KG1 (cell line): ENCODE measurements around the gene ACSF3.

Experiments used
- DNase-seq: peaks from one replicate; lab custom pipeline; 2025; lab: John Stamatoyannopoulos, UW

Gene ACSF3

GRCh38 chr16:89093602-89094251 lies at the start of gene ACSF3:
ACSF3 (plus strand) TSS chr16:89093852; CDS start chr16:89100682, 6,830 bp downstream.
- DNase-seq = peak; percentile 48

DNA sequence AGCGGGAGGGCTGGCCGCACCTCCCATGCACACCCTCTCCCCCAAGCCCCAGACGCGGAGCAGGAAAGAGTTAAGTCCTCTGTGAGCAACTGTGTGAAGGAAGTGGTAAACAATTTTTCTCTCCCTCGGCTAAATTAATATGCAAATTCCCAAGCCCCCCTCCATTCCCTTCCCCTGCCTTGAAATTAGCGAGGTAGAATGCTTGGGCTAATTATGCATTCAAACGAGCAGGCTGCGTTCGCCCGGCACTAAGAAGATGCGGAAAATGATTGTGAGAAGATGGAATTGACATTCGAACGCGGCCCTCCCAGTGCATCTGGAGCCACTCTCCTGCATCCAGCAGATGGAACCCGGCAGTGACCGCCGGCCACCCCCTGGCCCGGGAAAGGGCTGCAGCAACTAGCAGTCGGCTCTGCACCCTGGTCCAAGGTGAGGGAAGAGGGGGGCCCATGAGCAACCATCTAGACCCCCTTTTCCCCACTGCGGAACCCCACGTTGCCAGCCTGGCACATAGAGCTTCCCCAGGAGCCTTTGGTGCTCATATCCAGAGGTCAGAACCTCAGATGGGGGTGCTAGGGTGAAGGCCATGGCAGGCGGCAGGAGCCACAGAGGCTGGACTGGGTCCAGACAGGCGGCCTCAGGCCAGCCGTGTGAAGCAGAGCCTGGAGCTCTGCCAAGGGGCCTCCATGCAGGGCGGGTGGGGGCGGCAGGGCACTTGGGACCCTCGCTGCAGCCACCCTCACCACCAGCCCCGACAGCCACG lies 49.1 kb upstream of the ACSF3 start:
- no peak for DNase-seq

DNA sequence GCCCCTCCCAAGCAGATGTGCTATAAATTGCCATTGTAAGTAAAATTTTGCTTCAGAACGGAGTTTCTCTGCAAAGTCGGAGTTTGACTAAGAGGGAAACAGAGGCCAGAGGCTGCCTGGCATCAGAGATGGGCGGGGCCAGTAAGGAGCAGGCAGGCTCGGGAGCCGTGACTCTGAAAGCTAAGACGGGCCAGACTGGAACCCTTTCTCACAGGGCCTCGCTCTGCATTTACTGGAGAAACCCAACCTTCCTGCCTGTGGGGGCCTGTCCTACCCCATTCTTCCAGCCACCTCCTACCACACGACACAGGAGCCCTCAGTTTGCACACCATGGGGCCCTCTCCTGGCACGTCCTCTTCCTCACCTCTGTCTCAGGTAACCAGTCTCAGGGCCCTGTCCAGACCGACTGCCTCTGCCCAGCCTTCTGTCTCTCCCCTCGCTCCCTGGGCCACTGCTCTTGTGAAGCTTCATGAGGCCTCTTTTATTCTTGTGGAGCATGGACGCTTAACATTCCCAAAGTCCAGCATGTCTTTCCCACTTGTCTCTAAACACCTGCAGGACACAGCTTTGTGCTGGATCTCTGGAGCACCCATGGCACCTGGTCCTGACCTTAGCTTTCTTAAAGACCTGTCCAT lies 48.4 kb upstream of the ACSF3 start:
- no peak for DNase-seq

DNA sequence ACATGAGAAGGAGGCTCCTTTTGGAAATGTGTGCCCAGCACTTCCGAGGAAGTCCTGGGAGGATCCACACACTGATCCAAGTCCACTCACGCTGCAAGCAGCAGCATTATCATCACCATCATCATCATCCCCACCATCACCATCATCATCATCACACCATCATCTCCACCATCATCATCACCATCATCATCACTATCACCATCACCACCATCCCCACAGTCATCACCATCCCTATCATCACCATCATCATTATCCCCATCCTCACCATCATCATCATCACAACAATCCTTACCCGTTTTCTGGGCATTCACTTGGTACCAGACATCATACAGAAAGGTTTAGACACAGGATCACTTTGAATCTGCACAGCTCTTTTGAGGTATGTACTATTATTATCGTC lies 47.8 kb upstream of the ACSF3 start:
- DNase-seq = no peak

DNA sequence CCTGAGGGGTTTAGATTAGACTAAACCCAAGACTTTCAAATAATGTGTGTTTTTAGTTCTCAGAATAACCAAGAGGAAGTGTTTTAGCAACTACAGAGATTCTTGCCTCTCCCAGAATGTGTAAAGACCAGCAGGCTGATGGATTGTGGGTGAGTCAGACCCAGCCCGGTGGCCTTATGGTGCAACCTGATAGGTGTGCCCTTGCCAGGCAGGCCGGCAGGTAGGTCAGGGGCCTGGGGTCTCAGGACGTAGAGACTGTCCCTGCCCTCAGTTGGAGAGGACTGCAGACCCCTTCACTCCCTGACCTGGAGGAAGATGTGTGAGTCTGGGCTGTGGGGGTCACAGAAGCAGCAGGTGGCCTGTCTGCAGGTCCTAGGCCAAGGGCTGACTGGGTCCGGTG lies 47.2 kb upstream of the ACSF3 start:
- no peak for DNase-seq

DNA sequence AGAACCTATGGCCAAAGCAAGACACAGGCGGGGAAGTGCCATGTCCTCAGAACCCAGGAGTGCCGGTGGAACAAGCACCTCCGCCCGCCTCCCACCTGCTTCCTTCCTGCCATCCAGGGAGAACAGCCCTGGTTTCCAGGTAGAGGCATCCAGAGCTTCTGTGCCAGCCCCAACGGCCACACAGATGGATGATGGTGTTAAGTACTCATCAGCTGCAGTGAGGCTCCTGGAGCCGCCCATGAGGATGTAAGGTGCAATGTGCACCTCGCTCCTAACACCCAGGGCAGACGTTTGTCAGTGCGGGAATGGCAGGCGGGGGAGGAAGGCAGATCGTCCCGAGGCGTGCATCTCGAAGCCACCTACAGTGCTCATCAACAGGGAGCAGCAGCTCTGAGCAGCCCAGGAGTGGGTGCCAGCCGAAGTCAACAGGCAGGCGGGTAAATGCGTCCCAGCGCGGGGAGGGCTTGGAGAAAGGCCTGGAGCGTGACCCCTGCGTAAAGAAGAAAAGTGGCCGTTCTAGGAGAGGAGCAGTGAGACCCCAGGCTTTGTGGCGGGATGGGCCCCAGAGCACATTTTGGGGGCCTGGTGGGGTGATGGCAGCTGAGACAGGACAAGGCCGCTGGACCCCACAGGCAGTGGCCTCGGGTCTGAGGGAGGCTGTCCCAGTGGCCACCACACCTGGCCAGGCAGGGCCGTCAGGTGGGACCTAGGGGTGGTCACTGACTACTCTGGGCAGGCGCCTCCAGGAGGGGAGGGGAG lies 46.1 kb upstream of the ACSF3 start:
- DNase-seq = no peak

GRCh38 chr16:89048090-89048725 lies 45.4 kb upstream of the ACSF3 start:
- no peak for DNase-seq

DNA sequence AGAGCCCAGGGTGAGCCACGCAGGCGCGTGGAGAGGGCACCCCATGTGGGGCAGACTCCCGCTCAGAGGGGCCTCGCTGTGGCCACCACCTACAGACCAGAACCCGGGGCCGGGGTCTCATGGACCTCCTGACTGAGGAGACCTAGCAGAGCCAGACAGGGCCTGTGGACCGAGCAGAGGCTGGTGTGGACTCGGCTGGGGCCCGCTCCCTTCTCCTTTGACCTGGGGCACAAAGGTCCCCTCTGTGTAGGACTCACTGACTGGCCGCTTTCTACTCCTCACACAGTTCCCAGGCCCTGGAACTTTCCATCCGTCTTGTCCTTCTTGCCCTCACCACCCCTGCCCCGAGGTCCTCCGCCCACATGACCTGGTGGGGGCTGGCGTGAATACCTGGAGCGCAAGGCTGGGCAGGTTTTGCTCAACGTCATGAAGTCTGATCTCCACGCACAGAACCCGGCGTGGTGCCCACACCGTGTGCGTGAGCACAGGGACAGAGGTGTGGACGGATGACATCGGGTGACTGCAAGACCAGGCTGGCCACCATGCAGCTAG lies 44.7 kb upstream of the ACSF3 start:
- no peak for DNase-seq

DNA sequence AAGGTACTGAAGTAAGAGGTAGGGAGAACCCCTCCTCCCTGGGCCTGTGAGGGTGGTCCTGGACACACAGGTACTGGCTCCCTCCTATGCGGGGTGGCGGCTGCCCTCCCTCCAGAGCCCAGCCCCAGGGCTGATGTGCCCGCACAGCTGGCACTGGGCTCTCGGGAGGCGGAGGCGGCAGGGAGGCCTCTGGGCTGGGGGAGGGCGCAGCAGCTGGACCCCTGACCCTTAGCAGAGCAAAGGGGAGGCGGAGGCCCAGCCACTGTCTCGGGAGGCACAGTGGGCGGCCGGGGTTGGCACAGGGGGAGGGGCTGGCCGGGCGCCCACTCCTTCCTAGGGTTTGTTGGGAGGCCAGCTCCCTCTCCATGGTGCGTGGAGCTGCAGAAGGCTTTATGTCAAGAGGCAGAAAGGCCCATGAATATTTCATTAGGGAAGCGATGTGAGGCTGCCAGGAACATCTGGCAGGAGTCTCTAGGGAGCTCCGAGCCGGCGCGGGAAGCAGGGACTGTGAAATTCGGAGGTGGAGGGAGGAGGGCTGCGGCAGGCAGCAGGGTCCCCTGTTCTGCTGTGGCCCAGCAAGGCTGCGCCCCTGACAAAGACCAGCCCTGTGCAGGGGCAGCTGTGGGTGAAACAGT lies 44.1 kb upstream of the ACSF3 start:
- DNase-seq = no peak

DNA sequence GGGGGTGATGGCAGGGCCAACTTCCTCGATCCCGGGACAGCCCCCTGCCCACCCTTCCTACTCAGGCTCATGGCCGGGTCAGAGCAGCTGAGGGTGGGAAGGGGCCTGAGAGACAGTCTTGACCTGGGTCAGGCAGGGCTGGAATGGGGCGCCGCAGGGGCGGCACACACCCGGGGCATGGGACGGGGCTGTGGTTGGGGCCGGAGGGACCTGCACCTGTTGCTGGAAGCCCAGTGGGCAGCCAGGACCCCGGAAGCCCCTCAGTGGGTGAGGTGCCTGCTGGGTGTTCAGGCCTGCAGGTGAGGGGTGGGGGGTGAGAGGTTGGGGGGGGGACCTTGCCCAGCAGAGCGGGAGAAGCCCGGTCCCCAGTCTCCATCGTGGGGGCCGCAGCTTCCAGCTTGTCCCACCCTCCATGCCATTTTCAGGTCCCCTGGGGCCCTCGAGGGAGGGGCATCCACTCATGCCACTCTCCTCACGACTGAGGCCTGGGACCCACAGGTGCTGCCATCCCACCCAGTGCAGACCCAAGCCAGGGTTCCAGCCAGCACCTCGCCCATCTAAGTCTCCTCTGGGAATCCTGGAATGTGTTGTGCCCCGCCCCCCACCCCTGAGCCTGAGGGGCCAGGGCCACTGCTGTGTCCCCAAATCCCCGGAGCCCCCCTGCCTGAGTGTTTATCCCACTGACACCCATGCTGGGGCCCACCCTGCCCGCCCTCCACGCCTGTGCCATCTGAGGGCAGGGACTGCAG lies 43.4 kb upstream of the ACSF3 start:
- DNase-seq = no peak

DNA sequence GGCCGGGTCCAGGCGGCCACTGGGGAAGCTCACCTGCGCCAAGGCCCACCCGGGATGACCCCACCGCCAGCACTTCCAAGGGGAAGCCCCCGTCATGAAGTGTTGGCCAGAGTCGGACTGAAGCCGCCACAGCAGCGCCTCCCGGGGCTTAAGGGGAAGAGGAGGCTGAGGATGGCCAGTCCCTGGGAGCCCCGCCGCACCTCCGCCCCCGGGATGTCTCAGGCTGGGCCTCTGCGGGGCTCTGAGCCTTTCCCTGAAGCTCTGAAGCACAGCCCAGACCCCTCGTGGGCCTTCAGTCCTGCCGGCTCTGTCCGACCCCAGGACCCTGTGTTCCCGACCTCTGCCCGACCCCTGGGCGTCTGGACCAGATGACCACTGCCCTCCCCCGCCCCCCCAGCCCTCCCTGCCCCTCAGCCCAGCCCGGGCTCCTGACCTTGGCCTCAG lies 42.8 kb upstream of the ACSF3 start:
- DNase-seq = no peak

- DNase-seq = no peak
Measured at GRCh38 chr16:89051521-89052166, 42.0 kb upstream of the ACSF3 start.

GRCh38 chr16:89052191-89052889 lies 41.3 kb upstream of the ACSF3 start:
- no peak for DNase-seq

DNA sequence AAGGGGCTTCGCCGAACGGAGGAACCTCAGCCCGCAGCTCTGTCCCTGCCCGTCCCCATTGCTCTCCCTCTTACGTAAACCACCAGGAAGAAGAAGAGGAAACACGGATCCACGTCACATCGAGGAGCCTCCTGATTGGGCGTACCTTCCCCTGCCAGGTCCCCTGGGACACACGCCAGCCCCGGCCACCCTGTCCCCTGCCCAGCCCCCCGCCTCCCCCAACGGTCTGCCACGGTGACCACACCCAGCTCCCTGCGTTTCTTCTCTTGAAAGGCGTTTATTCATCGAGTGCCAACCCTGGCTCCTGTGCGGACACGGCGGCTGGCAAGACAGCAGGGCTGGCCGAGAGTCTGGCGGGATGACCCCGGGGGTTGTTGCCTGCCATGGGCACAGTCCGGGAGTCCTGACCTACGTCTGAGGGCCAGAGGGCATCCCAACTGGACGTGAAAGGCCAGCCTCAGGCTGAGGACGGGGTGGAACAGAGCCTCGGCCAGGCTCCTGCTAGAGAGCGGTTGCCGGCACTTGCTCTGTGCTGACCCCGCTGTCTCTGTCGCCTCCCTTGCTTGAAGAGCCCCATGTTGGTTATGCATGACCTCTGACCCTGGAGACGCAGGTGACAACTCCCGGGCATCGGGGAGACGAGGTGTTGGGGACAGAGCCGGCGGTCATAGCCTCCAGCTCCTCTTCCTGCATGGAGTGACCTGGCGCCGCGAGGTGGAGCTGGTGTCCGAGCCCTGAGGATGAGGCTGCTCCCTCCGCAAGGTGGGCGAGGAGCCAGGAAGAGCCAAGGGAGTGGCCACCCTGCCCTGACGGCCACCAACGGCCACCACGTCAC lies 40.5 kb upstream of the ACSF3 start:
- DNase-seq = no peak

GRCh38 chr16:89053725-89054029 lies 40.0 kb upstream of the ACSF3 start:
- no peak for DNase-seq

DNA sequence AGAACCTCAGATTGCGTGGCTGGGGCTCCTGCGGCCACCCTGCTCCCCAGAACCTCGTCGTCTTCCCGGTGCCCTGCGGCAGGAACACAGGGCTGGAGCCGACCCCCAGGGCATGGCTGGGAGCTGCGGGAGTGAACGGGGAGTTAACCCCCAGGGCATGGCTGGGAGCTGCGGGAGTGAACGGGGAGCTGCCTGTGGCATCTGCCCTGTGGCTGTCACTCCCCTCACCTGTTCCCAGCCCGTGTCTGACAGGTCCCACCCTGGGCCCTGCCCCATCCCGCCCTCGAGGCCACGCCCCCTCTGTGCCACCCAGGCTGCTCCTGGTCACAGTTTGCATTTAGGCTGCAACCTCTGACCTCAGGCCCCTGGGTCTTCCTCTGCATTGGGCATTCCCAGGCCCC lies 39.4 kb upstream of the ACSF3 start:
- no peak for DNase-seq

- no peak for DNase-seq
Measured at GRCh38 chr16:89054714-89055113, 38.9 kb upstream of the ACSF3 start.

DNA sequence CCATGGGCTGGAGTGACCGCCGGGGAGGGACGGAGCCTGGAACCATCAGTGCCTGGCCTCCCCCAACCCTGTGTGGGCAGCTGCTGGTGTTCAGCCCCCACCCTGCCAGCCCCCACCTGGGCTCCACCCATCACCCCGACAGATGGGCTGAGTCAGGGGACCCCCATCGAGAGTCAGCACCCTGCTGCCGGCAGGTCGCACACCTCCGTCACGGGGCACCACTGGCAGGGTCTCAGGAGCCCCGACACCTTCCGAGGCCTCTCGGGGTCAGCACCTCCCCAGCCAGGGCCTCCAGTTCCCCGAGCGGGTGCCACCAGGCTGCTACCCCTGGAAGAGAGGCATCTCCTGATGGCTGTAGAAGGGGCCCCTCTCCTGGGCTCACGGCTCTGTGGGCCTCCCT lies 38.3 kb upstream of the ACSF3 start:
- no peak for DNase-seq
